K562 (cell line): ENCODE data around the gene CGB8. TPM values are rescaled to one million over a fixed set of nuclear protein-coding genes. Genes with fewer than 3 reads are reported as not detected.

Source experiments
- ATAC-seq: fragments of 200-7000 bp; cut with Tn5 transposase; 3 replicates; pipeline ENCODE4 v1.9.1; 2020; ENCODE audit warnings: moderate library complexity
- BruUV-seq: library from RNA; stranded (reverse); fragments of 400-500 nt; replicated peaks from 2 replicates; lab custom pipeline; 2021; lab: Mats Ljungman, UMichigan
- CTCF ChIA-PET: fragments of 300-600 bp; formaldehyde crosslinking; extraction: SDS; loops from one replicate; lab custom pipeline; 2021; ENCODE audit warnings: low intra/inter-chr PET ratio; lab: Yijun Ruan, JAX
- POLR2A ChIA-PET: fragments of 300-600, 350-650 bp; sonication (Branson Sonifier 250); formaldehyde crosslinking; extraction: SDS; loops from one replicate; lab custom pipeline; 2021; ENCODE audit warnings: antibody characterized with exemption, inconsistent platforms; lab: Yijun Ruan, JAX
- DNase-seq, 4 experiments: peaks; one replicate each; pipeline versions ENCODE4 v3.0.0 to v3.0.0-alpha.2; 2011 to 2018; ENCODE audit warnings: low spot score in 3 of 4, mixed read lengths in 3 of 4; ENCODE audit errors: extremely low read depth in 1 of 4
- FAIRE-seq: peaks from 2 replicates; lab custom pipeline; 2011; peaks lifted over from hg19 to GRCh38; lab: Jason Lieb, UNC
- H2AFZ ChIP-seq: 2 replicates; pipeline ENCODE4 v1.6.0; 2011; ENCODE audit warnings: low read depth, low read length, control low read depth, inconsistent platforms
- H3K27ac ChIP-seq: fragments of 200-600 bp; 3 replicates; pipeline ENCODE4 v1.8.0; 2011; ENCODE audit warnings: low read depth, mild to moderate bottlenecking, control low read depth, inconsistent platforms, low read length, moderate library complexity, mixed read lengths; ENCODE audit errors: extremely low read depth
- H3K27me3 ChIP-seq, 2 experiments: fragments of 300-600 bp in 1 of 2; 2 replicates in 1 of 2; 3 replicates in 1 of 2; pipeline versions ENCODE4 v1.6.0 to v1.8.0; 2011; ENCODE audit warnings: inconsistent platforms in 2 of 2, low read length in 2 of 2, mild to moderate bottlenecking in 1 of 2, mixed read lengths in 1 of 2, moderate library complexity in 1 of 2; ENCODE audit not compliant: control insufficient read depth in 2 of 2, insufficient read depth in 2 of 2
- H3K36me3 ChIP-seq: fragments of 300-600 bp; 3 replicates; pipeline ENCODE4 v1.8.0; 2011; ENCODE audit warnings: mild to moderate bottlenecking, low read length, inconsistent platforms; ENCODE audit not compliant: control insufficient read depth, insufficient read depth
- H3K4me1 ChIP-seq, 2 experiments: fragments of 200-600 bp in 1 of 2; replicated peaks in 1 of 2; 2 replicates in 1 of 2; 3 replicates in 1 of 2; pipeline versions ENCODE4 v1.5.1 to v1.8.0; 2011; ENCODE audit warnings: inconsistent platforms in 2 of 2, low read length in 2 of 2, mild to moderate bottlenecking in 1 of 2, mixed read lengths in 1 of 2, moderate library complexity in 1 of 2; ENCODE audit not compliant: control insufficient read depth in 2 of 2, insufficient read depth in 2 of 2
- H3K4me2 ChIP-seq: 2 replicates; pipeline ENCODE4 v1.6.1; 2011; ENCODE audit warnings: low read length, control low read depth, inconsistent platforms, mixed read lengths; ENCODE audit not compliant: insufficient read depth
- H3K4me3 ChIP-seq: fragments of 200-600 bp; sonication (generic), shearing (Covaris generic); 2 replicates; pipeline ENCODE4 v1.5.1; 2016; ENCODE audit warnings: control low read depth, inconsistent platforms
- H3K79me2 ChIP-seq: fragments of 200-600 bp; 3 replicates; pipeline ENCODE4 v1.8.0; 2011; ENCODE audit warnings: low read length, inconsistent platforms; ENCODE audit not compliant: control insufficient read depth, insufficient read depth
- H3K9ac ChIP-seq, 2 experiments: 2 replicates each; pipeline versions ENCODE4 v1.6.0 to v1.6.1; 2011; ENCODE audit warnings: low read depth in 2 of 2, low read length in 2 of 2, control low read depth in 1 of 2, inconsistent platforms in 1 of 2, mild to moderate bottlenecking in 1 of 2, mixed read lengths in 1 of 2; ENCODE audit not compliant: insufficient read depth in 1 of 2
- H3K9me1 ChIP-seq: one replicate; pipeline ENCODE4 v1.6.0; 2011; ENCODE audit warnings: inconsistent platforms, mild to moderate bottlenecking, low read length, moderate library complexity; ENCODE audit not compliant: control insufficient read depth, insufficient read depth
- H3K9me3 ChIP-seq: replicated peaks from 2 replicates; pipeline ENCODE4 v1.5.1; 2011; ENCODE audit warnings: low read depth, low read length, inconsistent platforms; ENCODE audit not compliant: control insufficient read depth, insufficient read depth
- H4K20me1 ChIP-seq: replicated peaks from 2 replicates; pipeline ENCODE4 v1.6.1; 2011; ENCODE audit warnings: low read length, inconsistent platforms, mixed read lengths; ENCODE audit not compliant: control insufficient read depth, insufficient read depth
- ATF1 ChIP-seq, 2 experiments: fragments of 450-650 bp in 1 of 2; IDR thresholded peaks; 2 replicates each; pipeline ENCODE4 v1.6.1; 2016; ENCODE audit warnings: missing compliant biosample characterization in 1 of 2, missing genetic modification characterization in 1 of 2
- C11orf30 ChIP-seq: fragments of 450-650 bp; IDR thresholded peaks from 2 replicates; pipeline ENCODE4 v1.6.1; 2016; ENCODE audit warnings: low read depth, mild to moderate bottlenecking
- EGR1 ChIP-seq: fragments of 450-650 bp; conservative IDR thresholded peaks from 2 replicates; pipeline ENCODE4 v1.6.1; 2017; ENCODE audit warnings: mild to moderate bottlenecking
- KAT7 ChIP-seq: sonication (generic); formaldehyde crosslinking; IDR thresholded peaks from 2 replicates; pipeline ENCODE4 v1.8.0; 2022; ENCODE audit warnings: missing genetic modification reagents, mild to moderate bottlenecking, borderline replicate concordance
- KDM5B ChIP-seq: fragments of 200-600 bp; sonication (generic); IDR thresholded peaks from 2 replicates; pipeline ENCODE4 v1.6.1; 2012; ENCODE audit warnings: low read depth, mild to moderate bottlenecking, moderate library complexity, low read length, control low read depth, inconsistent platforms; ENCODE audit not compliant: insufficient replicate concordance
- MYBL2 ChIP-seq, 2 experiments: fragments of 450-650 bp in 1 of 2; sonication (generic) in 1 of 2; formaldehyde crosslinking in 1 of 2; IDR thresholded peaks; 2 replicates each; pipeline versions ENCODE4 v1.6.1 to v1.8.1; 2017 to 2022; ENCODE audit warnings: borderline replicate concordance in 1 of 2, inconsistent platforms in 1 of 2, low read depth in 1 of 2, mild to moderate bottlenecking in 1 of 2, missing genetic modification reagents in 1 of 2, moderate library complexity in 1 of 2
- RUNX1 ChIP-seq: sonication (generic); IDR thresholded peaks from 2 replicates; pipeline ENCODE4 v1.6.1; 2016; ENCODE audit warnings: antibody characterized with exemption, low read depth
- TAF15 ChIP-seq: fragments of 200-400 bp; formaldehyde crosslinking; IDR thresholded peaks from 2 replicates; pipeline ENCODE4 v1.6.1; 2017; ENCODE audit warnings: mild to moderate bottlenecking, low read depth, low read length, moderate library complexity
- TRIM28 ChIP-seq: fragments of 450-650 bp; IDR thresholded peaks from 2 replicates; pipeline ENCODE4 v1.6.1; 2017
- ZNF140 ChIP-seq: fragments of 250-450 bp; sonication (Bioruptor Pico); IDR thresholded peaks from 2 replicates; pipeline ENCODE4 v1.8.0; 2021; ENCODE audit warnings: moderate library complexity, mild to moderate bottlenecking, inconsistent platforms
- WGBS: fragments of 100-300 bp; shearing (Covaris generic); methylation state at CpG from one replicate; pipeline ENCODE4 v1.1.6; 2016; ENCODE audit warnings: low coverage, mixed read lengths; ENCODE audit not compliant: insufficient coverage; ENCODE audit errors: missing lambda C conversion rate; 5-methylcytosine and 5-hydroxymethylcytosine counted together
- in situ Hi-C: fragments of 300-500 bp; cut with MboI; formaldehyde crosslinking; loops from 4 replicates; pipeline ENCODE4 v1.15.0; 2018; ENCODE audit warnings: inconsistent platforms, mixed read lengths
- intact Hi-C: fragments of 100-400 bp; cut with micrococcal nuclease; formaldehyde crosslinking; loops from 2 replicates; pipeline ENCODE4 v1.14.2; 2022
- polyA plus RNA-seq, 8 experiments: library from polyadenylated mRNA; depleted of rRNA in 4 of 8; stranded (reverse) in 5 of 8; unstranded in 3 of 8; fragments of >200 nt; fragmentation: Nextera tagmentation in 2 of 8; fragmentation: Illumina TruSeq in 1 of 8; extraction: Ambion mirVana in 2 of 8; extraction: Trizol in 1 of 8; gene quantifications; 2 replicates each; pipeline versions ENCODE4 v1.2.1 to v1.2.3, GENCODE V29; 2011 to 2014; ENCODE audit warnings: inconsistent platforms in 1 of 8, missing spikeins in 1 of 8
- total RNA-seq, 7 experiments: library from RNA; depleted of rRNA in 6 of 7; stranded (reverse); fragments of >200 nt in 6 of 7; fragmentation: Illumina TruSeq in 2 of 7; extraction: Trizol in 2 of 7; gene quantifications; 2 replicates each; pipeline versions ENCODE4 v1.2.1 to v1.2.3, GENCODE V29; 2011 to 2021; ENCODE audit warnings: low replicate concordance in 1 of 7
- TF ChIP-seq, protein P1 (sequence below): fragments of 200-800 bp; sonication (Bioruptor generic); IDR thresholded peaks from 2 replicates; pipeline ENCODE4 v1.6.1; 2016; ENCODE audit warnings: missing genetic modification characterization, missing compliant biosample characterization
- TF ChIP-seq, protein P2 (sequence below): fragments of 450-650 bp; formaldehyde crosslinking; IDR thresholded peaks from 2 replicates; pipeline ENCODE4 v1.4.0; 2020; ENCODE audit warnings: mild to moderate bottlenecking, mixed read lengths

The CGB8 gene
- total and polyA plus RNA-seq, 9 of the 15 experiments (the other 6 are each of a cell fraction or from before 2014, with no cell fraction given) = not detected

GRCh38 chr19:49069026-49069425, 20.1 kb upstream of the CGB8 start:
- no peak overlapping the region for H2AFZ ChIP-seq
- no peak overlapping the region for H3K27ac ChIP-seq
- no TSS peak for BruUV-seq
- H3K27me3 ChIP-seq = peaks cover 17 to 47% of the 10 kb centered on the region in 2 experiments; a peak in 4 of 5 replicates
- in situ Hi-C loops (no loop called here), intact Hi-C loops (no loop called here)
- no peak for FAIRE-seq
- ATAC-seq = no peak
- no peak for DNase-seq
- H3K9me3 ChIP-seq = no peaks in the 10 kb centered on the region
- H3K9ac ChIP-seq = no peak overlapping the region
- WGBS = 12% methylated on average over 9 of the region's 9 CpGs
- H4K20me1 ChIP-seq = no peaks in the 10 kb centered on the region
- H3K4me2 ChIP-seq = no peak overlapping the region
- CTCF ChIA-PET = no interaction called here
- no peaks in the 10 kb centered on the region for H3K79me2 ChIP-seq
- POLR2A ChIA-PET = interaction anchor here (1.6 kb wide), 1 partner anchor 8 kb away, joined by 4 read pairs; no protein-coding TSS in a partner anchor
- peaks cover 4 to 44% of the 10 kb centered on the region in 2 experiments for H3K4me1 ChIP-seq
- H3K9me1 ChIP-seq = no peaks in the 10 kb centered on the region
- H3K36me3 ChIP-seq = no peaks in the 10 kb centered on the region
- H3K4me3 ChIP-seq = no peak overlapping the region
- TF ChIP-seq RUNX1 (no peak), KDM5B (no peak), ATF1 (CRISPR knock-in tag; IDR thresholded peaks at IDR 0.05) (no peak), ATF1 (tag; IDR thresholded peaks at IDR 0.05) (no peak), ZNF140 (CRISPR knock-in tag) (no peak), EGR1 (no peak), MYBL2 (IDR thresholded peaks at IDR 0.05; ENCODE audit: low read depth) (no peak), MYBL2 (CRISPR knock-in tag; IDR thresholded peaks at IDR 0.05; ENCODE audit: borderline replicate concordance) (no peak), TAF15 (no peak), KAT7 (CRISPR knock-in tag) (no peak), TRIM28 (no peak), C11orf30 (no peak)
- TF ChIP-seq, protein P1, sequence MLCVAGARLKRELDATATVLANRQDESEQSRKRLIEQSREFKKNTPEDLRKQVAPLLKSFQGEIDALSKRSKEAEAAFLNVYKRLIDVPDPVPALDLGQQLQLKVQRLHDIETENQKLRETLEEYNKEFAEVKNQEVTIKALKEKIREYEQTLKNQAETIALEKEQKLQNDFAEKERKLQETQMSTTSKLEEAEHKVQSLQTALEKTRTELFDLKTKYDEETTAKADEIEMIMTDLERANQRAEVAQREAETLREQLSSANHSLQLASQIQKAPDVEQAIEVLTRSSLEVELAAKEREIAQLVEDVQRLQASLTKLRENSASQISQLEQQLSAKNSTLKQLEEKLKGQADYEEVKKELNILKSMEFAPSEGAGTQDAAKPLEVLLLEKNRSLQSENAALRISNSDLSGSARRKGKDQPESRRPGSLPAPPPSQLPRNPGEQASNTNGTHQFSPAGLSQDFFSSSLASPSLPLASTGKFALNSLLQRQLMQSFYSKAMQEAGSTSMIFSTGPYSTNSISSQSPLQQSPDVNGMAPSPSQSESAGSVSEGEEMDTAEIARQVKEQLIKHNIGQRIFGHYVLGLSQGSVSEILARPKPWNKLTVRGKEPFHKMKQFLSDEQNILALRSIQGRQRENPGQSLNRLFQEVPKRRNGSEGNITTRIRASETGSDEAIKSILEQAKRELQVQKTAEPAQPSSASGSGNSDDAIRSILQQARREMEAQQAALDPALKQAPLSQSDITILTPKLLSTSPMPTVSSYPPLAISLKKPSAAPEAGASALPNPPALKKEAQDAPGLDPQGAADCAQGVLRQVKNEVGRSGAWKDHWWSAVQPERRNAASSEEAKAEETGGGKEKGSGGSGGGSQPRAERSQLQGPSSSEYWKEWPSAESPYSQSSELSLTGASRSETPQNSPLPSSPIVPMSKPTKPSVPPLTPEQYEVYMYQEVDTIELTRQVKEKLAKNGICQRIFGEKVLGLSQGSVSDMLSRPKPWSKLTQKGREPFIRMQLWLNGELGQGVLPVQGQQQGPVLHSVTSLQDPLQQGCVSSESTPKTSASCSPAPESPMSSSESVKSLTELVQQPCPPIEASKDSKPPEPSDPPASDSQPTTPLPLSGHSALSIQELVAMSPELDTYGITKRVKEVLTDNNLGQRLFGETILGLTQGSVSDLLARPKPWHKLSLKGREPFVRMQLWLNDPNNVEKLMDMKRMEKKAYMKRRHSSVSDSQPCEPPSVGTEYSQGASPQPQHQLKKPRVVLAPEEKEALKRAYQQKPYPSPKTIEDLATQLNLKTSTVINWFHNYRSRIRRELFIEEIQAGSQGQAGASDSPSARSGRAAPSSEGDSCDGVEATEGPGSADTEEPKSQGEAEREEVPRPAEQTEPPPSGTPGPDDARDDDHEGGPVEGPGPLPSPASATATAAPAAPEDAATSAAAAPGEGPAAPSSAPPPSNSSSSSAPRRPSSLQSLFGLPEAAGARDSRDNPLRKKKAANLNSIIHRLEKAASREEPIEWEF = no peak
- TF ChIP-seq, protein P2, sequence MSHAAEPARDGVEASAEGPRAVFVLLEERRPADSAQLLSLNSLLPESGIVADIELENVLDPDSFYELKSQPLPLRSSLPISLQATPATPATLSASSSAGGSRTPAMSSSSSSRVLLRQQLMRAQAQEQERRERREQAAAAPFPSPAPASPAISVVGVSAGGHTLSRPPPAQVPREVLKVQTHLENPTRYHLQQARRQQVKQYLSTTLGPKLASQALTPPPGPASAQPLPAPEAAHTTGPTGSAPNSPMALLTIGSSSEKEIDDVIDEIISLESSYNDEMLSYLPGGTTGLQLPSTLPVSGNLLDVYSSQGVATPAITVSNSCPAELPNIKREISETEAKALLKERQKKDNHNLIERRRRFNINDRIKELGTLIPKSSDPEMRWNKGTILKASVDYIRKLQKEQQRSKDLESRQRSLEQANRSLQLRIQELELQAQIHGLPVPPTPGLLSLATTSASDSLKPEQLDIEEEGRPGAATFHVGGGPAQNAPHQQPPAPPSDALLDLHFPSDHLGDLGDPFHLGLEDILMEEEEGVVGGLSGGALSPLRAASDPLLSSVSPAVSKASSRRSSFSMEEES (CRISPR knock-in tag) = no peak
